Thyroid gland (tissue), 4 donors: ENCODE results near the gene NPAT.

Experiments used
- CTCF ChIP-seq, 6 experiments: fragments of 200-600 bp in 3 of 6; fragments of 450-650 bp in 3 of 6; sonication (generic) in 3 of 6; IDR thresholded peaks; one replicate each; pipeline ENCODE4 v1.5.1; 2016 to 2019; ENCODE audit warnings: antibody characterized with exemption in 6 of 6, mild to moderate bottlenecking in 2 of 6, inconsistent platforms in 1 of 6, moderate library complexity in 1 of 6
- POLR2A ChIP-seq, 2 donors: fragments of 450-650 bp; IDR thresholded peaks; one replicate each; pipeline ENCODE4 v1.6.1; 2017; ENCODE audit warnings: antibody characterized with exemption in 2 of 2, mild to moderate bottlenecking in 2 of 2, moderate library complexity in 1 of 2

GRCh38 chr11:108203075-108203474 lies 19.4 kb downstream of the NPAT start:
- no peak for TF ChIP-seq CTCF (IDR thresholded peaks at IDR 0.05)
- TF ChIP-seq POLR2A (IDR thresholded peaks at IDR 0.05) = no peak
